GM23338 (cell line): Measurements from ENCODE around the gene ADGRB3. TPM values are rescaled to one million over a fixed set of nuclear protein-coding genes. Genes with fewer than 3 reads are reported as not detected.

Experiments
- ATAC-seq: fragments of 200-7000 bp; cut with Tn5 transposase; 3 replicates; pipeline ENCODE4 v1.9.1; 2020
- DNase-seq: peaks from one replicate; pipeline ENCODE4 v3.0.0-alpha.2; 2015; ENCODE audit warnings: low spot score
- H2AFZ ChIP-seq: fragments of 200-600 bp; sonication (generic); 2 replicates; pipeline ENCODE4 v1.8.0; 2016; ENCODE audit warnings: antibody characterized with exemption, mild to moderate bottlenecking, moderate library complexity
- H3F3A ChIP-seq: fragments of 200-600 bp; sonication (generic); replicated peaks from 2 replicates; pipeline ENCODE4 v1.8.0; 2017; ENCODE audit warnings: antibody characterized with exemption, mixed run types, low read depth
- H3K27ac ChIP-seq: fragments of 200-600 bp; sonication (generic); 2 replicates; pipeline ENCODE4 v1.6.1; 2016; ENCODE audit warnings: low read depth
- H3K27me3 ChIP-seq: fragments of 200-600 bp; sonication (generic); 2 replicates; pipeline ENCODE4 v1.8.0; 2016; ENCODE audit warnings: mild to moderate bottlenecking, mixed run types, moderate library complexity; ENCODE audit not compliant: insufficient read depth
- H3K36me3 ChIP-seq: fragments of 200-600 bp; sonication (generic); 2 replicates; pipeline ENCODE4 v1.8.0; 2016; ENCODE audit warnings: mild to moderate bottlenecking; ENCODE audit not compliant: insufficient read depth
- H3K4me1 ChIP-seq: fragments of 200-600 bp; sonication (generic); 2 replicates; pipeline ENCODE4 v1.8.0; 2016; ENCODE audit warnings: mild to moderate bottlenecking, moderate library complexity; ENCODE audit not compliant: insufficient read depth
- H3K4me2 ChIP-seq: fragments of 200-600 bp; sonication (generic); 2 replicates; pipeline ENCODE4 v1.7.1; 2017; ENCODE audit warnings: mixed run types
- H3K4me3 ChIP-seq: fragments of 200-600 bp; sonication (generic); 2 replicates; pipeline ENCODE4 v1.6.1; 2016; ENCODE audit warnings: mixed run types
- H3K79me2 ChIP-seq: fragments of 200-600 bp; sonication (generic); replicated peaks from 2 replicates; pipeline ENCODE4 v1.8.0; 2017; ENCODE audit warnings: mild to moderate bottlenecking; ENCODE audit not compliant: insufficient read depth
- H3K9me2 ChIP-seq: fragments of 200-600 bp; sonication (generic); 2 replicates; pipeline ENCODE4 v1.8.0; 2017; ENCODE audit not compliant: insufficient read depth
- H4K20me1 ChIP-seq: fragments of 200-600 bp; sonication (generic); replicated peaks from 2 replicates; pipeline ENCODE4 v1.8.0; 2017; ENCODE audit warnings: mild to moderate bottlenecking; ENCODE audit not compliant: insufficient read depth
- H3K27ac Mint-ChIP-seq: 2 replicates; pipeline ENCODE4 v1.8.0; 2020; ENCODE audit warnings: inconsistent platforms, mild to moderate bottlenecking, moderate library complexity, mixed read lengths
- H3K27me3 Mint-ChIP-seq: 3 replicates; pipeline ENCODE4 v1.8.0; 2022; ENCODE audit warnings: low read depth, mild to moderate bottlenecking, moderate library complexity, mixed read lengths, inconsistent platforms; ENCODE audit not compliant: insufficient read depth, poor library complexity
- H3K36me3 Mint-ChIP-seq: 3 replicates; pipeline ENCODE4 v1.8.0; 2021; ENCODE audit warnings: low read depth, mild to moderate bottlenecking, inconsistent platforms, moderate library complexity, mixed read lengths
- H3K4me1 Mint-ChIP-seq: 3 replicates; pipeline ENCODE4 v1.8.0; 2020; ENCODE audit warnings: mild to moderate bottlenecking, inconsistent platforms, mixed read lengths
- H3K4me3 Mint-ChIP-seq: 3 replicates; pipeline ENCODE4 v1.8.0; 2021; ENCODE audit warnings: moderate library complexity, mild to moderate bottlenecking, inconsistent platforms, mixed read lengths
- H3K9me3 Mint-ChIP-seq: 3 replicates; pipeline ENCODE4 v1.8.0; 2020; ENCODE audit warnings: moderate library complexity, mild to moderate bottlenecking, inconsistent platforms, mixed read lengths
- CREB1 ChIP-seq: fragments of 250-450 bp; sonication (Bioruptor Pico); IDR thresholded peaks from 2 replicates; pipeline ENCODE4 v1.5.0; 2020; ENCODE audit warnings: low read depth, mild to moderate bottlenecking, moderate library complexity
- CTCF ChIP-seq, 2 experiments: fragments of 200-600 bp in 1 of 2; sonication (generic) in 1 of 2; conservative IDR thresholded peaks; 2 replicates each; pipeline versions ENCODE4 v1.5.1 to v1.6.1; 2016 to 2017; ENCODE audit warnings: antibody characterized with exemption in 2 of 2, low read depth in 2 of 2, mild to moderate bottlenecking in 2 of 2, moderate library complexity in 1 of 2
- ETS1 ChIP-seq: IDR thresholded peaks from 2 replicates; pipeline ENCODE4 v1.6.1; 2016; ENCODE audit warnings: antibody characterized with exemption
- EZH2 ChIP-seq: fragments of 200-600 bp; sonication (generic); IDR thresholded peaks from one replicate; pipeline ENCODE4 v1.8.0; 2017; ENCODE audit warnings: antibody characterized with exemption, mild to moderate bottlenecking, low read depth; ENCODE audit not compliant: unreplicated experiment
- EZH2phosphoT487 ChIP-seq: fragments of 200-600 bp; sonication (generic); IDR thresholded peaks from one replicate; pipeline ENCODE4 v1.8.1; 2018; ENCODE audit warnings: antibody characterized with exemption; ENCODE audit not compliant: unreplicated experiment
- JUNB ChIP-seq: IDR thresholded peaks from one replicate; pipeline ENCODE4 v1.6.1; 2016; ENCODE audit warnings: antibody characterized with exemption; ENCODE audit not compliant: unreplicated experiment
- NANOG ChIP-seq: IDR thresholded peaks from 2 replicates; pipeline ENCODE4 v1.6.1; 2016; ENCODE audit warnings: antibody characterized with exemption, borderline replicate concordance
- POLR2AphosphoS5 ChIP-seq: IDR thresholded peaks from 2 replicates; pipeline ENCODE4 v1.6.1; 2016; ENCODE audit warnings: antibody characterized with exemption, low read depth
- REST ChIP-seq: IDR thresholded peaks from one replicate; pipeline ENCODE4 v1.6.1; 2018; ENCODE audit warnings: antibody characterized with exemption; ENCODE audit not compliant: unreplicated experiment
- STAT1 ChIP-seq: IDR thresholded peaks from one replicate; pipeline ENCODE4 v1.6.1; 2016; ENCODE audit warnings: antibody characterized with exemption; ENCODE audit not compliant: unreplicated experiment
- ZNF114 ChIP-seq: fragments of 250-450 bp; sonication (Bioruptor Pico); IDR thresholded peaks from 2 replicates; pipeline ENCODE4 v1.5.0; 2020; ENCODE audit warnings: mild to moderate bottlenecking, moderate library complexity
- ZNF331 ChIP-seq: fragments of 250-450 bp; sonication (Bioruptor Pico); IDR thresholded peaks from 2 replicates; pipeline ENCODE4 v1.5.0; 2020; ENCODE audit warnings: low read depth, mild to moderate bottlenecking, moderate library complexity
- ZNF462 ChIP-seq: fragments of 250-450 bp; sonication (Bioruptor Pico); IDR thresholded peaks from 2 replicates; pipeline ENCODE4 v1.5.0; 2020; ENCODE audit warnings: mild to moderate bottlenecking, moderate library complexity
- polyA plus RNA-seq: library from polyadenylated mRNA; unstranded; fragments of >200 nt; fragmentation: Nextera tagmentation; extraction: Ambion mirVana; gene quantifications from 2 replicates; pipeline ENCODE4 v1.2.1, GENCODE V29; 2016
- total RNA-seq: library from RNA; depleted of rRNA; stranded (reverse); fragments of >200 nt; shearing (Covaris generic); gene quantifications from 2 replicates; pipeline ENCODE4 v1.2.3, GENCODE V29; 2014

ADGRB3 gene
- total and polyA plus RNA-seq, 2 experiments from 2014 or later = 0.92 to 4.0 TPM

DNA sequence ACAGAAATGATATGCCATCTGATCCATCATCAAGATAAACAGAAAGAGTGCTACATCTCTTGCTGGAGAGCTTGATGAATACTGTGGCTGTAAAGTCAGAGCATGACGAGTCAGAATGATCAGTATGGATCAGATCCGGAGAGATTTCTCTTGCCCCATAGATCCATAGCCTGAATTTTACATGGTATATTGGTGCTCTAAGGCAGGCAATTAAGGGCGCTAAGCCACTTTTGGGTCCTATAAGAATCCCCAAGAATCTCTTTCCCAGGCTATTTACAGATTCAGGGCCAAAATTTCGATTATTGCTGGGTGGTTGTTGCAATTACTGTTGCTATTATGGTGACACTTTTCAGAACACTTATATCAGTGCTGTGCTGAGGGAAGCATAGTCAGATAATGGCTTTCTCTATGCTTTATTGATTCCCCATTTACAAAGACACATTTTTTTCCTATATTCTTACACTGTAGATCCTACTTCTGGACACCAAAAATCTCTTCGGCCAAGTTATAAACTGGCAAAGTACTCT is 94.4 kb downstream of the ADGRB3 start:
- H3K36me3 Mint-ChIP-seq = no peaks in the 10 kb centered on the region
- H3K9me3 Mint-ChIP-seq = no peaks in the 10 kb centered on the region
- Histone ChIP-seq H3K4me2 (no peak overlapping the region), H3K79me2 (no peaks in the 10 kb centered on the region), H3K27me3 (no peaks in the 10 kb centered on the region), H3F3A (no peaks in the 10 kb centered on the region), H3K36me3 (no peaks in the 10 kb centered on the region), H3K9me2 (no peaks in the 10 kb centered on the region), H4K20me1 (no peaks in the 10 kb centered on the region), H3K4me1 (no peaks in the 10 kb centered on the region), H3K27ac (no peak overlapping the region), H3K4me3 (no peak overlapping the region), H2AFZ (no peak overlapping the region)
- H3K4me1 Mint-ChIP-seq = peaks cover 4% of the 10 kb centered on the region; the same call in 2 of the 3 replicates
- TF ChIP-seq JUNB = no peak
- TF ChIP-seq CREB1 (CRISPR knock-in tag) = no peak
- TF ChIP-seq REST = no peak
- no peak for TF ChIP-seq CTCF (conservative IDR thresholded peaks at IDR 0.05; ENCODE audit: low read depth in 2 of 2)
- no peak for TF ChIP-seq NANOG
- no peak for TF ChIP-seq STAT1
- no peak for TF ChIP-seq ETS1
- TF ChIP-seq EZH2 = no peak
- TF ChIP-seq ZNF114 (CRISPR knock-in tag) = no peak
- no peak for TF ChIP-seq EZH2phosphoT487
- TF ChIP-seq ZNF462 (CRISPR knock-in tag) = no peak
- no peak for TF ChIP-seq POLR2AphosphoS5
- no peak for TF ChIP-seq ZNF331 (CRISPR knock-in tag)
- no peak overlapping the region for H3K27ac Mint-ChIP-seq
- no peaks in the 10 kb centered on the region for H3K27me3 Mint-ChIP-seq
- DNase-seq (no peak), ATAC-seq (no peak)
- no peak overlapping the region for H3K4me3 Mint-ChIP-seq
